ENCODE measurements around the gene ALLC.
A peak's percentile ranks its signal among the peaks of the same experiment; 100 is the strongest.

ALLC gene

GRCh38 chr2:3651691-3652648, 6.0 kb upstream of the ALLC start:
- H2BK15ac ChIP-seq (replicated peaks; ENCODE audit: low read depth), result no peak overlapping the region
- no peak overlapping the region for H3K4me3 ChIP-seq (ENCODE audit: low read length)
- no peaks in the 10 kb centered on the region for H3K4me1 ChIP-seq (ENCODE audit: control insufficient read depth, low read depth, low read length)
- no CpG with 5 or more reads among the region's 45 CpGs for WGBS (ENCODE audit: extremely low coverage, insufficient coverage, low lambda C conversion rate)
- peak overlapping the region; percentile 7 for H3K27ac ChIP-seq (ENCODE audit: low read depth, low read length)
- no peak overlapping the region for H2BK5ac ChIP-seq (ENCODE audit: low read length)
- H4K8ac ChIP-seq (ENCODE audit: low read depth, low read length), result no peak overlapping the region
- H3K23ac ChIP-seq (ENCODE audit: low read length), result no peak overlapping the region
- no peaks in the 10 kb centered on the region for H3K79me2 ChIP-seq (ENCODE audit: control insufficient read depth, insufficient read depth, low read length)
- peak overlapping the region; percentile 53 for H3K9ac ChIP-seq (ENCODE audit: low read length)
- no peaks in the 10 kb centered on the region for H3K27me3 ChIP-seq (ENCODE audit: insufficient read depth, low read length, poor library complexity)
- peak overlapping the region; percentile 34 for H3K4me2 ChIP-seq (ENCODE audit: low read length)
- no peaks in the 10 kb centered on the region for H3K36me3 ChIP-seq (ENCODE audit: control insufficient read depth, insufficient read depth, low read length)
- no peak overlapping the region for H4K5ac ChIP-seq (ENCODE audit: low read length)
- no peaks in the 10 kb centered on the region for H3K79me1 ChIP-seq (ENCODE audit: low read length)
- H2BK120ac ChIP-seq (ENCODE audit: low read depth, low read length), result no peak overlapping the region
- peak overlapping the region; percentile 80 for H3K56ac ChIP-seq (ENCODE audit: low read length)
- no peak overlapping the region for H2AK5ac ChIP-seq (ENCODE audit: low read length)
- peak; percentile 87 for DNase-seq
- H3K18ac ChIP-seq (ENCODE audit: low read length), result no peak overlapping the region
- H3K4ac ChIP-seq (ENCODE audit: low read depth, low read length), result no peak overlapping the region

GRCh38 chr2:3652896-3653625, 4.9 kb upstream of the ALLC start:
- Histone ChIP-seq H3K27ac (ENCODE audit: low read depth, low read length) (no peak overlapping the region), H3K23ac (ENCODE audit: low read length) (no peak overlapping the region), H2AK5ac (ENCODE audit: low read length) (no peak overlapping the region), H3K4me3 (ENCODE audit: low read length) (no peak overlapping the region), H2BK120ac (ENCODE audit: low read depth, low read length) (no peak overlapping the region), H3K4me2 (ENCODE audit: low read length) (no peak overlapping the region), H4K5ac (ENCODE audit: low read length) (no peak overlapping the region), H3K36me3 (ENCODE audit: control insufficient read depth, insufficient read depth, low read length) (no peaks in the 10 kb centered on the region), H3K27me3 (ENCODE audit: insufficient read depth, low read length, poor library complexity) (no peaks in the 10 kb centered on the region), H3K4ac (ENCODE audit: low read depth, low read length) (no peak overlapping the region), H3K79me1 (ENCODE audit: low read length) (no peaks in the 10 kb centered on the region), H3K18ac (ENCODE audit: low read length) (no peak overlapping the region), H3K4me1 (ENCODE audit: control insufficient read depth, low read depth, low read length) (no peaks in the 10 kb centered on the region), H4K8ac (ENCODE audit: low read depth, low read length) (no peak overlapping the region), H2BK5ac (ENCODE audit: low read length) (no peak overlapping the region), H2BK15ac (replicated peaks; ENCODE audit: low read depth) (no peak overlapping the region), H3K79me2 (ENCODE audit: control insufficient read depth, insufficient read depth, low read length) (no peaks in the 10 kb centered on the region), H3K56ac (ENCODE audit: low read length) (no peak overlapping the region), H3K9ac (ENCODE audit: low read length) (no peak overlapping the region)
- WGBS (ENCODE audit: extremely low coverage, insufficient coverage, low lambda C conversion rate), result no CpG with 5 or more reads among the region's 9 CpGs
- no peak for DNase-seq

- Histone ChIP-seq H2BK15ac (replicated peaks; ENCODE audit: low read depth) (no peak overlapping the region), H3K4me1 (ENCODE audit: control insufficient read depth, low read depth, low read length) (no peaks in the 10 kb centered on the region), H3K36me3 (ENCODE audit: control insufficient read depth, insufficient read depth, low read length) (no peaks in the 10 kb centered on the region), H4K5ac (ENCODE audit: low read length) (no peak overlapping the region), H3K27ac (ENCODE audit: low read depth, low read length) (no peak overlapping the region), H3K23ac (ENCODE audit: low read length) (no peak overlapping the region), H3K9ac (ENCODE audit: low read length) (no peak overlapping the region), H2BK120ac (ENCODE audit: low read depth, low read length) (no peak overlapping the region), H3K4me3 (ENCODE audit: low read length) (no peak overlapping the region), H3K27me3 (ENCODE audit: insufficient read depth, low read length, poor library complexity) (no peaks in the 10 kb centered on the region), H3K79me1 (ENCODE audit: low read length) (no peaks in the 10 kb centered on the region), H4K8ac (ENCODE audit: low read depth, low read length) (no peak overlapping the region), H3K18ac (ENCODE audit: low read length) (no peak overlapping the region), H2AK5ac (ENCODE audit: low read length) (no peak overlapping the region), H3K56ac (ENCODE audit: low read length) (no peak overlapping the region), H3K79me2 (ENCODE audit: control insufficient read depth, insufficient read depth, low read length) (no peaks in the 10 kb centered on the region), H2BK5ac (ENCODE audit: low read length) (no peak overlapping the region), H3K4me2 (ENCODE audit: low read length) (no peak overlapping the region), H3K4ac (ENCODE audit: low read depth, low read length) (no peak overlapping the region)
- WGBS (ENCODE audit: extremely low coverage, insufficient coverage, low lambda C conversion rate), result no CpG with 5 or more reads among the region's 10 CpGs
- no peak for DNase-seq
These were observed 4.0 kb upstream of the ALLC start for GRCh38 chr2:3654011-3654410.

- WGBS (ENCODE audit: extremely low coverage, insufficient coverage, low lambda C conversion rate), result no CpG with 5 or more reads among the region's 21 CpGs
- no peak overlapping the region for H3K27ac ChIP-seq (ENCODE audit: low read depth, low read length)
- H3K4me1 ChIP-seq (ENCODE audit: control insufficient read depth, low read depth, low read length), result no peaks in the 10 kb centered on the region
- no peak overlapping the region for H2BK15ac ChIP-seq (replicated peaks; ENCODE audit: low read depth)
- no peak overlapping the region for H4K5ac ChIP-seq (ENCODE audit: low read length)
- no peak overlapping the region for H2BK5ac ChIP-seq (ENCODE audit: low read length)
- no peak overlapping the region for H2AK5ac ChIP-seq (ENCODE audit: low read length)
- no peak overlapping the region for H3K56ac ChIP-seq (ENCODE audit: low read length)
- H3K23ac ChIP-seq (ENCODE audit: low read length), result no peak overlapping the region
- no peak for DNase-seq
- no peaks in the 10 kb centered on the region for H3K79me2 ChIP-seq (ENCODE audit: control insufficient read depth, insufficient read depth, low read length)
- no peak overlapping the region for H3K18ac ChIP-seq (ENCODE audit: low read length)
- H3K4me2 ChIP-seq (ENCODE audit: low read length), result no peak overlapping the region
- H3K9ac ChIP-seq (ENCODE audit: low read length), result no peak overlapping the region
- no peaks in the 10 kb centered on the region for H3K79me1 ChIP-seq (ENCODE audit: low read length)
- H3K36me3 ChIP-seq (ENCODE audit: control insufficient read depth, insufficient read depth, low read length), result no peaks in the 10 kb centered on the region
- no peak overlapping the region for H3K4me3 ChIP-seq (ENCODE audit: low read length)
- no peak overlapping the region for H3K4ac ChIP-seq (ENCODE audit: low read depth, low read length)
- H4K8ac ChIP-seq (ENCODE audit: low read depth, low read length), result no peak overlapping the region
- no peaks in the 10 kb centered on the region for H3K27me3 ChIP-seq (ENCODE audit: insufficient read depth, low read length, poor library complexity)
- no peak overlapping the region for H2BK120ac ChIP-seq (ENCODE audit: low read depth, low read length)
These were observed 3.3 kb upstream of the ALLC start for GRCh38 chr2:3654531-3655225.

GRCh38 chr2:3655871-3656761, 1.9 kb upstream of the ALLC start:
- no peak overlapping the region for H4K5ac ChIP-seq (ENCODE audit: low read length)
- no peak overlapping the region for H3K4me2 ChIP-seq (ENCODE audit: low read length)
- no peak overlapping the region for H2BK5ac ChIP-seq (ENCODE audit: low read length)
- H2AK5ac ChIP-seq (ENCODE audit: low read length), result no peak overlapping the region
- no peak overlapping the region for H2BK120ac ChIP-seq (ENCODE audit: low read depth, low read length)
- no peak overlapping the region for H3K18ac ChIP-seq (ENCODE audit: low read length)
- no peak for DNase-seq
- no peak overlapping the region for H3K56ac ChIP-seq (ENCODE audit: low read length)
- H3K4ac ChIP-seq (ENCODE audit: low read depth, low read length), result no peak overlapping the region
- no peak overlapping the region for H3K27ac ChIP-seq (ENCODE audit: low read depth, low read length)
- no peaks in the 10 kb centered on the region for H3K36me3 ChIP-seq (ENCODE audit: control insufficient read depth, insufficient read depth, low read length)
- H4K8ac ChIP-seq (ENCODE audit: low read depth, low read length), result no peak overlapping the region
- no peak overlapping the region for H3K23ac ChIP-seq (ENCODE audit: low read length)
- H3K79me2 ChIP-seq (ENCODE audit: control insufficient read depth, insufficient read depth, low read length), result no peaks in the 10 kb centered on the region
- no peak overlapping the region for H3K9ac ChIP-seq (ENCODE audit: low read length)
- no peaks in the 10 kb centered on the region for H3K27me3 ChIP-seq (ENCODE audit: insufficient read depth, low read length, poor library complexity)
- no peak overlapping the region for H2BK15ac ChIP-seq (replicated peaks; ENCODE audit: low read depth)
- no peaks in the 10 kb centered on the region for H3K79me1 ChIP-seq (ENCODE audit: low read length)
- WGBS (ENCODE audit: extremely low coverage, insufficient coverage, low lambda C conversion rate), result no CpG with 5 or more reads among the region's 28 CpGs
- no peaks in the 10 kb centered on the region for H3K4me1 ChIP-seq (ENCODE audit: control insufficient read depth, low read depth, low read length)
- H3K4me3 ChIP-seq (ENCODE audit: low read length), result no peak overlapping the region
